Left hindlimb (tissue), 1 donor: ENCODE data around the gene DRP2.
"Not testable (repeated sequence)": the region's sequence is repeated elsewhere in the genome, so short reads cannot be mapped to it uniquely, and the experiment has no call there.

ENCODE experiments used
- DNase-seq: peaks from one replicate; pipeline ENCODE4 v3.0.0-alpha.2; 2018

DRP2 gene, protein sequence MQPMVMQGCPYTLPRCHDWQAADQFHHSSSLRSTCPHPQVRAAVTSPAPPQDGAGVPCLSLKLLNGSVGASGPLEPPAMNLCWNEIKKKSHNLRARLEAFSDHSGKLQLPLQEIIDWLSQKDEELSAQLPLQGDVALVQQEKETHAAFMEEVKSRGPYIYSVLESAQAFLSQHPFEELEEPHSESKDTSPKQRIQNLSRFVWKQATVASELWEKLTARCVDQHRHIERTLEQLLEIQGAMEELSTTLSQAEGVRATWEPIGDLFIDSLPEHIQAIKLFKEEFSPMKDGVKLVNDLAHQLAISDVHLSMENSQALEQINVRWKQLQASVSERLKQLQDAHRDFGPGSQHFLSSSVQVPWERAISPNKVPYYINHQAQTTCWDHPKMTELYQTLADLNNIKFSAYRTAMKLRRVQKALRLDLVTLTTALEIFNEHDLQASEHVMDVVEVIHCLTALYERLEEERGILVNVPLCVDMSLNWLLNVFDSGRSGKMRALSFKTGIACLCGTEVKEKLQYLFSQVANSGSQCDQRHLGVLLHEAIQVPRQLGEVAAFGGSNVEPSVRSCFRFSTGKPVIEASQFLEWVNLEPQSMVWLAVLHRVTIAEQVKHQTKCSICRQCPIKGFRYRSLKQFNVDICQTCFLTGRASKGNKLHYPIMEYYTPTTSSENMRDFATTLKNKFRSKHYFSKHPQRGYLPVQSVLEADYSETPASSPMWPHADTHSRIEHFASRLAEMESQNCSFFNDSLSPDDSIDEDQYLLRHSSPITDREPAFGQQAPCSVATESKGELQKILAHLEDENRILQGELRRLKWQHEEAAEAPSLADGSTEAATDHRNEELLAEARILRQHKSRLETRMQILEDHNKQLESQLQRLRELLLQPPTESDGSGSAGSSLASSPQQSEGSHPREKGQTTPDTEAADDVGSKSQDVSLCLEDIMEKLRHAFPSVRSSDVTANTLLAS

DNA sequence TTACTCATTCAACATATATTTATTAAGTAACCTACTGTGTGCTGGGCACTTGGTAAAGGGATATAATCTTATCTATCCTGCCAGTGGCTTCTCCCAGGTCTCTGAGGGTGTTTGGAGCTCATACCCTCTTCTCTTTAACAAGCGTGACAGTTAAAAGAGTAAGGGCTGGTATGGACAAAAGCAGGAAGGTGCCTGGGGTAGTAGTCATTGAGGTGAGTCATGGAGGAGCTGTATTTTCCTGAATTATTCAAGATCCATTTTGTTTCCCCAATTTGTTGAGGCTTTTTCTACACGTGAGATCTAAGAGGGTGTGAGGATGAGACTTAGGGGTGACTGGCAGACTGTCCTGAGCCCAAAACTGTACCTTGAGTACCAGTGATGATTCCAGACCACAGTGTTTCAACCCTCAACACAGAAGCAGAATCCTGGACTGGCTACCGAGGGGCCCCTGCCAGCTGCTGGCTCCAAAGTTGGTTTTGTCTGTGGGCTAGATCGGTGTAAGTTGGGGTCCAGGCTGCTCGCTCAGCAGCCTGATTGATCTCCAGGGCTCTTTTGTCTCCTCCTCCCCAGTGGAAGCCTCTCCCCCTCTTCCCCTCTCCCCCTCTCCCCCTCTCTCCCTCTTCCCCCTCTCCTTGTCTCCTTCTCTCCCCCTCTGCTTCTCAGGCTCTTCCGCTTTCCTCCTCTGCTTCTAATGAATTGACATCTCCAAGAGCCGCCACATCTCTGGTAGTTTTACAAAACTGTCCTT lies at the start of gene DRP2:
TSS of gene DRP2 (plus strand) at position 671 of the 748 bp plus-strand sequence. CDS start 11,862 bp downstream, outside the sequence.
- DNase-seq: no peak

DNA sequence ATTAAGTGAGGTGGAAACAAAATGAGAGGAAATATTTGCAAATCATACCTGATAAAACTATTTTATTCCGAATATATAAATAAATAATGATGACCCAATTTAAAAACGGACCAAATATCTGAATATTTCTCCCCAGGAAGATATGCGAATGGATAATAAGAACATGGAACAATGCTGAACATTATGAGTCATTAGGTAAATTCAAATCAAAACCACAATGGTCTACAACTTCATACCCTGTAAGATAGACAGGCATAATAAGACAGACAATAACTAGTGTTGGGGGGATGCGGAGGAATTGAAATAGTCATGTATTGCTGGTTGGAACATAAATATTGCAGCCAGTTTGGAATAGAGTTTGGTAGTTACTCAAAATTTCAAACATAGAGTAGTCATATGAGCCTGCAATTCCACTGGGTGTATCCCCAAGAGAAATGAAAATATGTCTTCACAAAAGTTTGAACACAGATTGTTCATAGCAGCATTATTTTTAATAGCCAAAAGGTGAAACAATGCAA lies 47.6 kb upstream of the DRP2 start:
- no peak for DNase-seq

GRCh38 chrX:101176439-101176838 lies 43.1 kb upstream of the DRP2 start:
- DNase-seq: no peak

- not testable (repeated sequence) for DNase-seq
These were observed 34.7 kb upstream of the DRP2 start for GRCh38 chrX:101184876-101185275.

DNA sequence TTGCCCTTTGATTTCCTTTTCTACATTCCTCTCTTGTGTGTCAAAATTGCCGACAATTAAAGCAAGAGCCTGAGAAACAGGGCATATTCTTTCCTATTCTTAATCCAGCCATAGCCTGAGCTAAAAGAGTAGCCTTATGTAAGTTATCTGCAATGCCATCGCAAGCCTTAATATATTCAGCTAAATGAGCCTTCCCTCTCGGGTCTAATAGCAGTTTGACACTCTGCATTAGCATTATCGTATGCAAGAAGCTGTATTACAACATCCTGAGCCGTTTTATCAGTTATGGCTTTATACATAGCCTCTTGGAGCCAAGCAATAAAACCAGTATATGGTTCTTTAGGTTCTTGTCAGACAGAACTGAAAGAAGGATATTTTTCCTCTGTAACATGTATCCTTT lies 31.6 kb upstream of the DRP2 start:
- DNase-seq: not testable (repeated sequence)

DNA sequence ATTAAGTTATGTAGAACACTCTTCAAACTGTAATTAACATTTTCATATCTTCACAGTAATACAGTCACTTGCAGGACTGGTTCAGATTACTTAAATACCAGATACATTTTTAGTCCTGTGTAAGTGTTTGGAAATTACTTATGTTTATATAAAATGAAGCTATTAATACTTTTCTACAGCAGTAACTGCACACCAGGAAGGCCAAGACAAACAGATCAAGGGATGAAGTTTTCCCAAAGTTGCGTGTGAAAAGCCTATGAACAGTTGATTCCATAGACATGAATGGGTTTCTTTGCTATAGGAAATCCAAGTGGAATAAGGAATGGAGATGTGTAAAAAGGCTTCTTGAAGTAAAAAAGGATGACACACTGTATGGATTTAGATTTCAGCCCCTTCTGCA lies 28.9 kb upstream of the DRP2 start:
- no peak for DNase-seq

DNA sequence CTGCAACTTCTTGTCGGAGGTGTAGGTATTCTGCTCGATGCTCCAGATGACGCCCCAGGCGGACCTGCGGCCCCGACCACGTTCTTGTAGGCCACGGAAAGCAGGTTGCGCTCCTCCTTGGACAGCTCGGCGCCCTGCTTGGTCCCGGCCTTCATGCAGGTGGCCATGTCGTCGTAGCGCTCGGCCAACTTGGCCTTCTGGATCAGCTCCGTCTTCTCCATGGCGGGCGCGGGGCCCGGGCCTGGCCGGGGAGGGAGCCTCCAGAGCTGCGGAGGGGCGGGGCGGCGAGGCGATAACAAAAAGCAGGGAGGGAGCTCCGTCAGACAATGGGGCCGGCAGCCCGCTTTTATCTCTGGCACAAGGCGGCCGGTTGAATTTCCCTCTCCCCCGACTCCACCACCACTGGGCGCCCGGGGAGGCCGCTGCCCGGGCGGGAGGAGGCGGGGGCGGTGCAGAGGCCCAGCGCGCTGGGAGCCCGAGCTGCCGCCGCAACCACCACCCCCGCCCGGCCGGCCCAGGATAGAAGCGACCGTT lies 28.3 kb upstream of the DRP2 start:
- DNase-seq: peak; percentile 28

DNA sequence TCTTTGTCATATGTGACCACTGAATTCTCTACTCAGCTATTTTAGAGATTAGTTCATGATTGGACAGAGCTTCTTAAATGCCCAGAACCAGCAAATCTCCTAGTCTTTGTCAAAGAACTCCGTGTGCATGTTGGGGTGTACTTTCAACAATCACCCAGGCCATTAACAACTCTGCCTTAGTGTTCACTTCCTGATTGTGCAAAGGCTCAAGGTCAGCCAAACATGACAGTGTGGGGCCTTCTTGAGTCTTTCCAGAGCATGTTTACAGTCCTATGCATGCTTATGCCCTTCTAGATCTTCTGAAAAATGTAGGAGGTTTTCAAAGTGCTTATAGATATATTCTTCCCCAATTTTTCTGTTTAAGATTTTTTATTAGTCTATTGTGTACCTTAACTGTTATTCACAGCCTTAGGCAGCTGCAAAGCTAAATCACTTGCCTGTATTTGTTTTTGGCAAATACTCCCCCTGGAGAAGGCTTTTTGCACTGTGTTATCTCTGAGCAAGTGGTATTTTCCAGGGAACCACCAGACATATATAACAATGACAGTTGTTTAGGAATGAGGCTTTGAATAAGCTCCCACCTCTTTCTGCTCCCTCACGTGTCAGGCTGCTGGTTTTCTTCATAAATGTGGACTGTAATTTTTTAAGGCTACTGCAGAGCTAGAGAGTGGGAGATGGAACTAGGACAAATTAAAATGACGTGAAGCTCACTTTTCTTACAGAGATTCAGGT lies 24.0 kb upstream of the DRP2 start:
- no peak for DNase-seq

DNA sequence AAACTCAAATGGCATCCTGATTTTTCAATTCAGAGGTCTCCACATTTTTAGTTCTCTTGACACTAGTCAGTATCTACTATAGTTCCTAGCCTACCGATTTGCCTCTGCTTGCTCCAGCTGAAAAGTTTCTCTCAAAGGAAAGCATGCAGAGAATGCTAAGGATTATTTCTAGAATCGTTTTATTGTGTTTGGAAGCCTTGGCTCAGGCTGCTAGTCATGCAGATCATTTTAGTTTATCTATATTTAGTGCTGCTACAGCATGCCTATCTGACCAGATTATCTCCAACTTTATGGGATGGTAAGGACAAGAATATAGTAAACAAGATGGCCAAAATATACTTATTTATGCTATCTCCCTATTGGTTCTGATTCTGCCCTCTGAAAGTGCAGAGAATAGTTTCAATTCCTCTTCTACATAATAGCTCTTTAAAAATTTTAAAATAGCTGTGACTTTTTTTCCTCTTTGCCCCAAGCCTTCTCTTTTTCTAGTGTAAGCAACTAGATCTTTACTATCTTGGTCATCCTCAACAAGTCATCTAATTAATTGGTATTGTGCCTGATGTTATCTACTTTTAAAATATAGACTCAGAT lies 15.7 kb upstream of the DRP2 start:
- DNase-seq: no peak

DNA sequence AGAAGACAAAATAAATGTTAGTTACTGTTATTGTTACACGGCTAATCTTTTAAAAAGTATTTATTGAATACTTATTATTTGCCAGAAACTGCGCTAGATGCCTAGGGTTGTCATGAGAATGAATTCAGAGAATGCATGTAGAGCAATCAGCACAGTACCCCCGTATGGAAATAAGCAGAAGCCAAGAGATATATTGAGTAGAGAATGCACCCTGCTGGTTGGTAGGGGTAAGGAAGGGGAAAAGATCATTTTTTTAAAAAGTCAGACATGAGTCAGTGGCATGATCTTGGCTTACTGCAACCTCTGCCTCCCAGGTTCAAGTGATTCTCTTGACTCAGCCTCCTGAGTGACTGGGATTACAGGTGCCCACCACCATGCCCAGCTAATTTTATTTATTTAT lies 13.1 kb upstream of the DRP2 start:
- DNase-seq: no peak

DNA sequence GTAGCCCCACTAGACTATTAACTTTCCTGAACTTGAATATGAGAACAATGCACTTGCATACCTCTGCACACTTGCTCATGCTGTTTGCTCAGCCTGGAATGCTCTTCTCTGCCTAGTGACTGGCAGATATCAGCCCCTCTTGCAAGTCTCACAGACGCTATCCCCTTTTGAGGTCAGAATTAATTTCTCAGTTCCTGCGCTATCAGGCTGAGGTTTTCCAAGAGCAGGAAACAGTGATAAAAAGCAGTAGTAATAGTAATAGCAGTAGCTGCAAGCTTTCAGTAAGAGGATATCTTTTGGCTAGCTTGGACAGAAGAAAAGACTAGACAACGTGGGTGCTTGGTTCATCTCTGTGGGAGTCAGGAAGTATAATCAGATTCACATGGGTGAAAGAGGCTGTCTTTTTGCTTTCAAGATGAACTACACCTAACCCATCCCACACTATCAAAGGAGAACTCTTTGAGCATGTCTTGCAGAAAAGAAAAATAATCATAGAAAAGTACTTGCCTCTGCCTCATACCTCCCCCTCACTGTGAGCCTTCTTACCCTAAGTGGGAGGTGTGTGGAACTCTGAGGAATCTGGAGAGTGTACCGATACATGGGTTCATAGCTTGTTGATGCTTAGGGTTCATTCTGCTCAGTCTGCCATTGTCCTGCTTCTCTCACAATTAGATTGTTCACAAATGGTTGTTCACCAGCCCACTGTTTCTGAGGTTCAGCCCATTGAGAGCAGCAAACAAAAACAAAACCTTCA lies 11.3 kb upstream of the DRP2 start:
- DNase-seq: no peak

DNA sequence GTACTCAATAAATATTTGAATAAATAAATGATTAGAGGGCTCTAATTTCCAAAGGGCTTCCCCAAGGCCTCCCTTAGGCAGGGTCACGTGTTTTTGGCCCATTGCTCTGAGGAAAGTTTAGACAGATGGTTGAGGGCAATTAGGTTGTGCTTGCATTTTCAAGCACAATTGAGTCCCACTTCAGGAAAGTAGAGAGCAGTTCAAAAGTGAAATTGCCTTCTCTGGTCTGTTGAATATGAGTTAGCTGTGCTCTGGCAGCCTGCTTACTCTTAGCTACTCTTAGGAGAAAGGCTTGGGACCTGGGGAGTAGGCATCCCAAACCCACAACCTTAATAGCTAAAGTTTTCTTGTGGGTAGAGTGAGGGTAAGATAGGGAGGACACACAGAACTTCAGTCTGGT lies 9.0 kb upstream of the DRP2 start:
- no peak for DNase-seq

GRCh38 chrX:101217689-101218088 lies 1.9 kb upstream of the DRP2 start:
- no peak for DNase-seq

DNA sequence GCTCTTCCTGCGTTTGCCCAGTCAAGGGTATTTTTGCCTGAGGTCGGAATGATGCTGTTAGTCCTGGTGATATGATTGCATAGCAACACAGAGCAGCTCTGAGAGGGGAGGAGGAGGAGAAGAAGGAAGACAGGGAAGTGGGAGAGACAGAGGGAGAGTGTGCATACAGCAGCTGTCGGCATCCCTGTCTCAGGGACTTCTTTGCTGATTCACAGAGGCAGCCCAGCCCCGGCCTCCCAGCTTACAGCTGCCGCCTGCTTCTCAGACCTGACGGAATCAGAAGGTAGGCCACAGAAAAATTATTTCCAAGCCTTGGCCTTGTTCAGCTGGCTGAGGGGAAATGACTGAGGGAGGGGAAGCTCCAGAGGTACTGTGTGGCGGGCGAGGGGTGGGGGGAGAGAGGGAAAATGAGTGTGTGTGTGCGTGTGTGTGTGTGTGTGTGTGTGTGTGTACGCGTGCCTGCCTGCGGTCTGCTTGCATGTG lies 319 bp downstream of the DRP2 start:
- DNase-seq: peak; percentile 52

DNA sequence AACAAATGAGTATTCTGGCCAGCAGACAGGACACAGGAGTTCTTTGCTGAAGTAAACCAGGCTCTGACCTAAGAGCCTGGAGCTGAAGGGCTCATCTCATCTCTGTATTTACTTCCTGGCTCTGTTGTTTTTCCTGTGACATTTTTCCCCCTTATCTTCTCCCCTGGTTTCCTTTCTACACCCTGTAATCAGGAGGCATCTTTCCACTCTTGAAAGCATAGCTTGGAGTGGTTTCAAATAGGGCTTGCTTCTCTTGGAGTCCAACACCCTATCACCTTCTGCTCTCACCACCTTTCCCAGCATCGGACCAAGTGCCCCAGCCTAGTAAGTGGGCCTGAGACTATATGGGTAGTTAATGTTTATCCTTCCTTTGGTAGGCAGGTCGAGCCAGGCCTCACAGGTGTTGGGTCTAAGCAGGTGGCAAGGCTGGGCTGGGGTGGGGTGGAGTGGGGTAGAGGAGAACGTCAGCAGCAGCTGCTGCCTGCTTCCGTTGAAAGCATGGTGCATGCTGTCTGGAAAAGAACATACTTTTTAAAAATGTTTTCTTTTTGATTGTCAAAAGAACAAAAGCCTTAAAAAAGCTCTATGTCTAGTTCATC lies 1.2 kb downstream of the DRP2 start:
- no peak for DNase-seq

DNA sequence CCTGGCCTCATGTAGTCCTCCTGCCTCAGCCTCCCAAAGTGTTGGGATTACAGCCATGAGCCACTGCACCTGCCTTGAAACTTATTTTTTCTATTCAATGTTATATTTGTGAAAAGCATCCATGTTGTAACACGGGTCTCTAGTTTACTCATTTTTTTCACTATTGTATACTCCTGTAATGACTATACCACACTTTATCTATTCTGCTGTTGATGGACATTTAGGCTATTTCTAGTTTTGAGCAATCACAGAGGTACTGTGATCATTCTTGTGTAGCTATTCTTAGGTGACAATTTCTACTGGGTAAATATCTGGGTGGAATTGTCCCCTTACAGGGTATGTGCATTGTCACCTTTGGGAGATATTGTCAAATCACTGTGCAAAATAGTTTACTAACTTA lies 3.6 kb downstream of the DRP2 start:
- DNase-seq: no peak

GRCh38 chrX:101229170-101229569 lies 9.6 kb downstream of the DRP2 start:
- no peak for DNase-seq

- DNase-seq: no peak
These were observed 11.1 kb downstream of the DRP2 start for GRCh38 chrX:101230636-101231035.

DNA sequence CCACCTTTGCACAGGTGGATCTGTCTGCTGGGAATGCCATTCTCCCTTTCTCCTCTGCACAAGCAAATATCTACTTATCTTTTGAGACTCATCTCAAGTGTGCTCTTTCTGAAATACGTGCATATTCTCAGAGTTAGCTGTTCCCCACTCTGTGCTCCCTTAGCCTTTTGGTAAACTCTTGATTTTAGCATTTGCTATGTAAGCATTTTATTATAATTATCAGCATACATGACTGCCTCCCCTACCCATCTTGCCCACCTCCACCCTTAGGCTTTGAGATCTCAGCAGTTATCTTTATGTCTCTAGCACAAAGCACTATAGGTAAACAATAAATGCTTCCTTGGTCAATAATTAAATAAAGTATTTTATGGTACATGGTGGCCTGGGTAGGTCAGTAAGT lies 11.5 kb downstream of the DRP2 start:
- no peak for DNase-seq

- no peak for DNase-seq
These were observed 12.7 kb downstream of the DRP2 start for GRCh38 chrX:101232316-101232715.
